H4 (cell line): ENCODE results near the gene DHCR7. TPM values are rescaled to one million over a fixed set of nuclear protein-coding genes. Genes with fewer than 3 reads are reported as not detected.

ENCODE experiments used
- total RNA-seq: library from RNA; depleted of rRNA; stranded (reverse); fragments of >200 nt; shearing (Covaris generic); gene quantifications from 2 replicates; pipeline ENCODE4 v1.2.3, GENCODE V29; 2014; rRNA removed

The DHCR7 gene
- total RNA-seq, 1 experiment from 2014 or later: 47.4 TPM

Other genes with a start within 250 kb of the DHCR7 start
- gene SHANK2, start 195.8 kb downstream of the DHCR7 start, total RNA-seq: not detected in 2 replicates
- gene NADSYN1, start 4.8 kb upstream of the DHCR7 start, total RNA-seq: 19.3 and 35.4 TPM in 2 replicates
- not detected in 2 replicates for gene KRTAP5-7, start 78.9 kb upstream of the DHCR7 start, total RNA-seq
- gene KRTAP5-8, start 89.6 kb upstream of the DHCR7 start, total RNA-seq: not detected in 2 replicates
- gene KRTAP5-9, start 100.0 kb upstream of the DHCR7 start, total RNA-seq: not detected in 2 replicates
- gene KRTAP5-10, start 117.2 kb upstream of the DHCR7 start, total RNA-seq: not detected in 2 replicates
- not detected in 2 replicates for gene KRTAP5-11, start 134.5 kb upstream of the DHCR7 start, total RNA-seq